GM23248 (cell line): ENCODE data around the gene CCDC141.

ENCODE experiments used
- EZH2 ChIP-seq: fragments of 200-600 bp; sonication (generic); IDR thresholded peaks from 2 replicates; pipeline ENCODE4 v1.6.1; 2018; ENCODE audit warnings: antibody characterized with exemption, mild to moderate bottlenecking; ENCODE audit not compliant: insufficient read depth, poor library complexity, severe bottlenecking
- EZH2phosphoT487 ChIP-seq: fragments of 200-600 bp; sonication (generic); IDR thresholded peaks from 2 replicates; pipeline ENCODE4 v1.6.1; 2018; ENCODE audit warnings: antibody characterized with exemption, moderate library complexity, mild to moderate bottlenecking, low read depth; ENCODE audit not compliant: insufficient read depth

DNA sequence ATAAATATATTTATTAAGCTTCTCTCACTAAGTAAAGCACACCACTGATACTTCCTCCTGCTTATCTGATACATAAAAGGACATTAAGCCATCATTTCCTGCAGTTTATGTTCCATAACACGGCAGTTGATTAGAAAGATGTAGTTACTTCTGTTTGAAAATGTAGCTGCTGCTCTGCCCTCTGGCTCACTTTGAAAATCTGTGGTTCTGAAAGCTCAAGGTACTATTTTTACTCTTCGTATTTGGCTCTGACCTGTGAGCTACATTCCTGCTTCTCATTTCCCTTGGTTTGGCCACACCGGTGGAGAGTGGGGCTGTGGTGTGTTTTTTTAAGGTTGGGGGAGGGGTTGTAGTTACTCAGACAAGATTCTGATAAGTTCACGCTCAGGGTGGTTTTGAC lies 229.9 kb downstream of the CCDC141 start:
- TF ChIP-seq EZH2, result no peak
- TF ChIP-seq EZH2phosphoT487, result no peak
